IPS-15b (cell line): ENCODE measurements around the gene YPEL4.

Experiments
- H3K27me3 ChIP-seq: one replicate; pipeline ENCODE4 v1.6.1; 2013; ENCODE audit warnings: low read length; ENCODE audit not compliant: control insufficient read depth, insufficient read depth
- H3K36me3 ChIP-seq: one replicate; pipeline ENCODE4 v1.6.1; 2013; ENCODE audit warnings: low read length; ENCODE audit not compliant: control insufficient read depth, insufficient read depth
- H3K4me1 ChIP-seq: one replicate; pipeline ENCODE4 v1.6.1; 2013; ENCODE audit warnings: mild to moderate bottlenecking, low read length; ENCODE audit not compliant: control insufficient read depth, insufficient read depth
- H3K4me3 ChIP-seq: one replicate; pipeline ENCODE4 v1.5.1; 2013; ENCODE audit warnings: low read depth, low read length
- H3K9ac ChIP-seq: one replicate; pipeline ENCODE4 v1.6.1; 2013; ENCODE audit warnings: low read depth, mild to moderate bottlenecking, low read length
- H3K9me3 ChIP-seq: one replicate; pipeline ENCODE4 v1.6.1; 2013; ENCODE audit warnings: mild to moderate bottlenecking, low read length; ENCODE audit not compliant: control insufficient read depth, insufficient read depth

The YPEL4 gene

DNA sequence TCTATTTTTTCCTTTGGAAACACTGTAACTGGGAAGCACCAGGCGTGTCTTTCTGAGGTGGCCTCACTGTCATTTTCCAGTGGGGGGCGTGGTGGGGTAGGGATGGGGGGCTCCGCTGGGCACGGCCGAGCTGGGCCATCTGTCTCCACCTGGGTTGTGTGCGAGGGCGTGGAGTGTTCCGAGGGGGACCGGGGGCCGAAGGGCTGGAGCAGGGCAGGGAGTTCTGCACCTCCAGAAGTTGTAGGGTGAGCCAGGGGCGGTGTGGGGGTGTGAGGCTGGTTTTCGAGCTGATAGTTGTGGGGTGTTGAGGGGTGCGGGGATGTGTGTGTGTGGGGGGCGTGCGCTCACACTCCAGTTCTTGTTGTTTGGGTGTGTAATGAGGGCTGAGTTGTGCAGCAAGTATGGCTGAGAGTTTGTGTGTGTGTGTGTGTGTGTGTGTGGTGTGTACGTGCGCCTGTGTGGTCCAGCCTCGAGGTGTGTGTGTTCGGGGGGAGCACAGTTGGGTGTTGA lies 10.8 kb downstream of the YPEL4 start:
- Histone ChIP-seq H3K9me3 (no peaks in the 10 kb centered on the region), H3K4me3 (peak overlapping the region; percentile 99), H3K36me3 (peaks cover 4% of the 10 kb centered on the region), H3K9ac (peak overlapping the region; percentile 99), H3K27me3 (peaks cover 3% of the 10 kb centered on the region), H3K4me1 (peaks cover 27% of the 10 kb centered on the region)

DNA sequence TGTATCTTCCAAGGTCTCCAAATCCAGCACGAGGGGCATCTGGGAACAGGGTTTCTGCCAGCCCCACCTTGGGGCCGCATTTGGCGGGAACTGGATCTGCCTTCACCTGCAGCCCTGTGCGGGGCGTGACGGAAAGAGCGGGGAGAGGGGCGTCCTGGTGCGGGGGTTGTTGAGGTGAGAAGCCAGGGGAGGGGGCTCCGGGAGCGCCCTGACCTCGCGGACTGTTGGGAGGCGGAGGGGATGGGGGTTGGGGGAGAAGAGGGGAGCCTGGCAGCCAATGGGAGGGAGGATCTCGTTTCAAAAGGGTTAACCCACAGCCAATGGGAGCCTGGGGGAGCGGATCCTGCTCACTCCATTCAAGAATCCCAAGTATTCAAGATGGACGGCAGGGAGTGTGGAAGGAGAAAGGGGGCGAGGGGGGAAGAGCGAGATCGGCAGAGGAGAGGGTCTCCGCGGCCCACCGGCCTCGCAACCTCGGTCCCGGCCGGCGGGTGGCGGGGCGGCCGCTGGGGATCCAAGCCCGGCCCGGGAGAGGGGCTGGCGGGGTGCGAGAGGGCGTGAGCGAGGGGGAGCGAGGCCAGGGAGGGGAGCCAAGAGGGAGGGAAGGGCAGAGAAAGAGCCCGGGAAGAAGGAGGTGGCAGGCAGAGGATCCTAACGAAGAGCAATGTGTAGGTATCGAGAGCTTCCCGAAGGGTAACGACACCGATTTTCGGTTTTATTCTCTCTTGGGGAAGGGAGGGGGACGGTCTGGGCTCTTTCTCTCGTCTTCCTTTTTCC lies 11.5 kb downstream of the YPEL4 start:
- Histone ChIP-seq H3K9me3 (no peaks in the 10 kb centered on the region), H3K4me1 (peaks cover 21% of the 10 kb centered on the region), H3K9ac (peak overlapping the region; percentile 99), H3K27me3 (peaks cover 4% of the 10 kb centered on the region), H3K4me3 (peak overlapping the region; percentile 99), H3K36me3 (peaks cover 4% of the 10 kb centered on the region)

DNA sequence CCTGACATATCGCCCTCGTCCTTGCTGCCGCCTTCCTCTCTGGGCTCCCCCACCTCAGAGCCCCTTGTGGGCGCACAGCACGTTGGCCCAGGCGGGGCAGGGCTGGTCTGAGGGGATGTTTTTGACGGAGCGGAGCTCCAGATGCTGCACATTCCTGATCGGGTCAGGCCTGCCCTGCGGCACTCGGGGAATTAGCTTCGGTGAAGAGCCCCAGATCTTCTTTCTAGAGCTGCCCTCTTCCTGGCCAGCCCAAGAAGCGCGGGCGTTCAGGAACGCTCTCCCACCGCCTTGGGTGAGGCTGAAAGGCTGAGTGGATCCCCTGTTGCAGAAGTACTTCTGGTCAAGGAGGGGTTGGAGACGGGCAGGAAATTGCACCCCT lies 12.1 kb downstream of the YPEL4 start:
- no peaks in the 10 kb centered on the region for H3K9me3 ChIP-seq
- H3K27me3 ChIP-seq: peaks cover 5% of the 10 kb centered on the region
- H3K36me3 ChIP-seq: peaks cover 4% of the 10 kb centered on the region
- H3K4me3 ChIP-seq: peak overlapping the region; percentile 66
- H3K9ac ChIP-seq: peak overlapping the region; percentile 85
- H3K4me1 ChIP-seq: peaks cover 18% of the 10 kb centered on the region

DNA sequence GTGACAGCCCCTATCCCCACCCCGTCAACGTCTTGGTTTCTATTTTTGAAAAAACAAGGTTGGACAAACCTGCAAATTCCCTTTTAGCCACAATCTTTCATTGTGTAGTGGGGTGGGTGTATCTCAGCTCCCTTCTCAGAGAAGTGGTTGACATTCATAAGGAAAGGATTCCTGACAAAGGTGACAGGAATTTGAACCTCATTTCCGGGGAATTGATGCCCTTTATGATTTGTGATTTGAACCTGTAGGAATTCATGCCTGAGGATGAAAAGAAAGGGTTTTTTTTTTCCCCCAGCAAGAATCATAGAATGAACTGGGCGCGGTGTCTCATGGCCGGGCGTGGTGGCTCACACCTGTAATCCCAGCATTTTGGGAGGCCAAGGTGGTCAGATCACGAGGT lies 14.5 kb downstream of the YPEL4 start:
- Histone ChIP-seq H3K9ac (no peak overlapping the region), H3K9me3 (no peaks in the 10 kb centered on the region), H3K4me3 (no peak overlapping the region), H3K36me3 (peaks cover 4% of the 10 kb centered on the region), H3K4me1 (peaks cover 2% of the 10 kb centered on the region), H3K27me3 (peaks cover 9% of the 10 kb centered on the region)

DNA sequence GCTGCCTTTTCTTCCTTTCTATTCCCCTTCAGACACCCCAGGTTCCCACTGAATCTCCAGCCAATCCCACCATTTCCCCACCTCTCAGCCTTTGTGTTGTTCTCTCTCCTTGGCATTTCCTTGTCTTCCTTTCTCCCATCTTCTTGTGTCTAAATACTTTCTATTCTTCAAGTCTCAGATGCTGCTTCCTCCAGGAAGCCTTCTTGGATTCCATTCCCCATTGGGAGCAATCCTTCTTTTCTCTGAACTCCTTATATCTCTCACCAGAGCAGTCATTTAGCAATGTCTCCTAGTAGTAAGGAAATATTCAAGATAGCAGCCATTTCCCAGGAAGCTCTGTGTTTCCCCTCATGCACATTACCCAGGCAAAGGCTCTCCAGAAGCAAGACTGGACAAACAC lies 15.4 kb downstream of the YPEL4 start:
- Histone ChIP-seq H3K4me1 (no peaks in the 10 kb centered on the region), H3K9ac (no peak overlapping the region), H3K4me3 (no peak overlapping the region), H3K9me3 (no peaks in the 10 kb centered on the region), H3K27me3 (peaks cover 9% of the 10 kb centered on the region), H3K36me3 (no peaks in the 10 kb centered on the region)

DNA sequence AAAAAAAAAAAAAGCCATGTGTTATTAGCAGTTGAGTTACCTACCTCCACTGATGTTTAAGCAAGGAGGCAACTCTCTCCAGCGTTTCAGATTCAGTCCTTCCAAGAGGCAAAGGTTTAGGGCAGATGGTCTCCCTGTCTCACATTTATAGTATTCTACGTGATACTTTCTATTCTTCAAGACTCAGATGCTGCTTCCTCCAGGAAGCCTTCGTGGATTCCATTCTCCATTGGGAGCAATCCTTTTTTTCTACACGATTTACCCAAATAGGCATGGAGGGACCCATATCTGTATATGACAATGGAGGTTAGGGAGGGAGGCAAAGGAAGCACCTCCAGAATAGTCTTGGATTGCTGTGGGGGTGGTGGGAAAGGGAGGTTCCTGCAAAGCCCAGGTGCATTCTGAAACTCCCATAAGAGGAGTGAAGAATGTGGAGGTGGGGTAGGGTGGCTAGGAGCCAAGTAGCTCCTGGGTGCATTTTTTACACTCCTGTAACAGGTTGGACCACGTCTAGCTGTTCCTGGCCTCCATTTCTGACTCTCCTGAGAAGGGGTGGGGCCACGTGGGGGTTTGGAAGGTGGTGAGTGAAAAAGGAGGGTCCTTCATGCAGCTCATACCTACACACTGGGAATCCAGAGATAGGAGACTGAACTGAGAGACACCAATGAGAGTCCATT lies 16.2 kb downstream of the YPEL4 start:
- no peaks in the 10 kb centered on the region for H3K36me3 ChIP-seq
- H3K9ac ChIP-seq: no peak overlapping the region
- H3K27me3 ChIP-seq: peaks cover 9% of the 10 kb centered on the region
- no peaks in the 10 kb centered on the region for H3K4me1 ChIP-seq
- H3K4me3 ChIP-seq: no peak overlapping the region
- H3K9me3 ChIP-seq: no peaks in the 10 kb centered on the region

DNA sequence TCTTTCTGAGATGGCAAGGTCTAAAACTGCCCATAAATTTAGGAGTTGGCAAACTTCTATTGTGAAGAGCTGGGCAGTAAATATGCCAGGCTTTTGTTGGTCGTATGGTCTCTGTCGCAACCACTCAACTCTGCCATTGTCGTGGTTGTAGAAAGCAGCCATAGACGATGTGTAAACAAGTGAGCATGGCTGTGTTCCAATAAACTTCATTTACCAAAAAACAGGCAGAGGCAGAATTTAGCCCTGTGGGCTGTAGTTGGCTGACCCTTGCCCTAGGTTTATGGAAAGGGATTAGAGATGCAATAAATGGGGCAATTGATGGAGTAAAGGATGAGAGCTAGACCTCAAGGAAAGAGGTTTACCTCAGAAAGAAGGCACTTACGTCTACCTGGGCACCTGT lies 17.6 kb downstream of the YPEL4 start:
- H3K4me3 ChIP-seq: no peak overlapping the region
- H3K9me3 ChIP-seq: no peaks in the 10 kb centered on the region
- H3K9ac ChIP-seq: no peak overlapping the region
- no peaks in the 10 kb centered on the region for H3K36me3 ChIP-seq
- peaks cover 9% of the 10 kb centered on the region for H3K27me3 ChIP-seq
- H3K4me1 ChIP-seq: no peaks in the 10 kb centered on the region

DNA sequence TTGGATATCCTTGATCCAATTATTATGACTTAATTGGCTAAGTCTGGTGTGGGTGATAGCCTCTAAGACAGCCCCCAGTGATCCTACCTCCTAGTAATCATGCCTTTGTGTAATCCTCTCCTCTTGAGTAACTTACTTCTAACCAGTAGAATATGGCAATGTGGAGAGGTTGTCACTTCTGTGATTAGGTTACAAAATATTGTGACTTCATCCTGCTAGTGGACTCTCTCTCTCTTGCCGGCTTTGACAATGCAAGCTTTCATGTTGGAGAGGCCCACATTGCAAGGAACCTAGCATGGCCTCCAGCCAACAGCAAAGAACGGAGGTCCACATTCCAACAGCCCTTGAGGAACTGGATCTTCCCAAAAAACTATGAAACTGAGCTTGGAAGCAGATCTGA lies 19.5 kb downstream of the YPEL4 start:
- Histone ChIP-seq H3K4me3 (no peak overlapping the region), H3K4me1 (no peaks in the 10 kb centered on the region), H3K9me3 (no peaks in the 10 kb centered on the region), H3K27me3 (peaks cover 9% of the 10 kb centered on the region), H3K36me3 (no peaks in the 10 kb centered on the region), H3K9ac (no peak overlapping the region)

DNA sequence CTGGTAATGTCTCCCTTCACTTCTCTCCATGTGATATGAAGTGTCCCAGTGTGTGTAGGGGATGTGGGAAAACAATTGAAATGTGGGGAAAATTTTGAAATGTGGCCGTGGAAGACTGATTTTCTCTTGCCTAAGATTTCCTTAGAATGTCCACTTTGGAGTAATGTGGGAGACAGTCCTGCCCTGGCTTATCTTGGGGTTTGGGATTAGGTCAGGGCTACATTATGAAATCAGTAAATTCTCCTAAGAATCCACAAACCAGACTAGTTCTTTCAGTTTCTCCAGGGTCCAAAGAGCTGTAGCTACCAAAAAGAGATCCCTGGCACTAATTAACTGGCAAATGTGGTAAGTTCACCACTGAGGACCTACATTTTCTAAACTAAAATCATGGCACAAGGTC lies 22.8 kb downstream of the YPEL4 start:
- Histone ChIP-seq H3K9me3 (no peaks in the 10 kb centered on the region), H3K27me3 (peaks cover 3% of the 10 kb centered on the region), H3K9ac (no peak overlapping the region), H3K4me1 (no peaks in the 10 kb centered on the region), H3K4me3 (no peak overlapping the region), H3K36me3 (no peaks in the 10 kb centered on the region)

DNA sequence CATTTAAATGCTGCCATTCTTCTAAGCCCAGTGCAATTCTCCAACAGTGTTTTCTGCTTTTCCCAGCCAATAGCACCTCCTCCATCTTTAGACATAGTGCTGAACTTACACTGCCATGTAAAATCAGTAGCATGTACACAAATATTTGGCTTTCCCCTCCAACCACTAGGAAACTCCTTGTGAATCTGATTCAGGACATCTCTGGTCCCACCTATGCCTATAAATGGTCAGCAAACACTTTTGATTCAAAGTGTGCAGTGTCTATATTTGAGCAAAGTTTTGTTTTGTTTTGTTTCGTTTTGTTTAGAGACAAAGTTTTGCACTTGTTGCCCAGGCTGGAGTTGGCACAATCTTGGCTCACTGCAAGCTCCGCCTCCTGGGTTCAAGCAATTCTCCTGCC lies 24.8 kb downstream of the YPEL4 start:
- Histone ChIP-seq H3K4me3 (no peak overlapping the region), H3K9ac (no peak overlapping the region), H3K27me3 (no peaks in the 10 kb centered on the region), H3K36me3 (no peaks in the 10 kb centered on the region), H3K4me1 (no peaks in the 10 kb centered on the region), H3K9me3 (peaks cover 4% of the 10 kb centered on the region)

DNA sequence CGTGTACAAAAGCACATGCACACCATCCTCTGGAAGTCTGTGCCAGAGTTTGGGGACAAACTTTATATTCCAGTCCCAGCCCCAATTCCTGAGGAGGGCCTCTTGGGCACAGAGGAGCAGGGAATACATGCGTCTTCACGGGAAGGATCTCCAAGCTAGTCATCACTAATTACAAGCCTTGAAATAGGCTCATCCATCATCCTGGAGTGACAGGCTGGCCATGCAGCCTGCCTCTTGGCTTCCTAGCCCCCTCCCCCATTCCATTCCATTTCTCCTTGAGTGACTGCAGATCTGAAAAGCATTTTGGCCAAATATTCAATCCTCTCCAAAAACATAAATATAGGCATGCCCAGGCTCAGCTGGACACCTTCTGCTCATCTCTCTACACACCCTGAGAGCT lies 27.4 kb downstream of the YPEL4 start:
- Histone ChIP-seq H3K4me3 (no peak overlapping the region), H3K27me3 (no peaks in the 10 kb centered on the region), H3K36me3 (no peaks in the 10 kb centered on the region), H3K9ac (no peak overlapping the region), H3K9me3 (peaks cover 7% of the 10 kb centered on the region), H3K4me1 (no peaks in the 10 kb centered on the region)

DNA sequence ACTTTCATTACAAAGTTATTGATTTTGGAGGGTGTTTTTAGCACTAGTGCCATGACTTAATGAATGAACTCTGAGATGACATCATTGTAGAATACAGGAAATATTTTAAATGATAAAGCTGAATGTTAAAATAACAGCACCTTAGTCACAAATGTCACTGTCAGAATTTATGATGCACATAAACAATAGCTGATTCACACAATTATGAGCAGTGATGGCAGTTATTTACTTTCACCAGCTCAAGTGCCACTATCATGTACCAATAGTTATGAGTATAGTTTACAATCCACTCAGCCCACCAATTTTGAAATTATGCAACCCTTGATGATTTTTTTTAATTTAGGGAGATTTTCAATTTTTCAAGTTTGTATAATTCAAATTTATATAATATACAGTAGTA lies 29.2 kb downstream of the YPEL4 start:
- H3K27me3 ChIP-seq: no peaks in the 10 kb centered on the region
- no peak overlapping the region for H3K4me3 ChIP-seq
- no peaks in the 10 kb centered on the region for H3K4me1 ChIP-seq
- no peaks in the 10 kb centered on the region for H3K36me3 ChIP-seq
- H3K9ac ChIP-seq: no peak overlapping the region
- peaks cover 7% of the 10 kb centered on the region for H3K9me3 ChIP-seq
